ENCODE results near the gene DGUOK.
"Not testable (repeated sequence)": the region's sequence is repeated elsewhere in the genome, so short reads cannot be mapped to it uniquely, and the experiment has no call there.

DGUOK gene

DNA sequence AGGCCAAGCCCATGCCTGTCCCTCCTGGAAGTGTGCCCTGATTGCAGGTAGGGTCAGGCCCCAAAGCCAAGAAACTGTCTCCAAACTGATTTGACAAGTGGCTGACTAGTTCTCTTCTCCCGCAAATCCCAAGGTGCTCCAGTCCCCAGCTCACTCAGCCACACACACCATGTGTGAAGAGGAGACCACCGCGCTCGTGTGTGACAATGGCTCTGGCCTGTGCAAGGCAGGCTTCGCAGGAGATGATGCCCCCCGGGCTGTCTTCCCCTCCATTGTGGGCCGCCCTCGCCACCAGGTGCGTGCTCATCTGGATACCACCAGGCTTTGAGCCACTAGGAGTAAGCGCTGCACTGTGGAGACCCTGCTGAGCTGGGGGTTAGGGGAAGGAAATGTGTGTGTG is 25.5 kb upstream of the DGUOK start:
- no peak for DNase-seq (ENCODE audit: low spot score)

DNA sequence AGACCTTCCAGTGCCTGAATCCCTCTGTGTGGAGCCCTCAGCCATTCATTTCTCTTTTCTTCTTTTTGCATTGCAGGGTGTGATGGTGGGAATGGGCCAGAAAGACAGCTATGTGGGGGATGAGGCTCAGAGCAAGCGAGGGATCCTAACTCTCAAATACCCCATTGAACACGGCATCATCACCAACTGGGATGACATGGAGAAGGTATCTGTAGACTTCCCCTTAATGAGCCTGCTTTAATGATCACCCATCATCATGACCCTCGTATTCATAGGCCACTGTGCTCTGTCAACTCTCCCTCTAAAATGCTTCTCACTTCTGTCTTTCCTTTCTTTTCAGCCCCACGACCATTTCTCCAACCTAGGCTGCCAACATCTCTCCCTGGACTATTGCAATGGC is 24.4 kb upstream of the DGUOK start:
- DNase-seq (ENCODE audit: low spot score) = no peak

DNA sequence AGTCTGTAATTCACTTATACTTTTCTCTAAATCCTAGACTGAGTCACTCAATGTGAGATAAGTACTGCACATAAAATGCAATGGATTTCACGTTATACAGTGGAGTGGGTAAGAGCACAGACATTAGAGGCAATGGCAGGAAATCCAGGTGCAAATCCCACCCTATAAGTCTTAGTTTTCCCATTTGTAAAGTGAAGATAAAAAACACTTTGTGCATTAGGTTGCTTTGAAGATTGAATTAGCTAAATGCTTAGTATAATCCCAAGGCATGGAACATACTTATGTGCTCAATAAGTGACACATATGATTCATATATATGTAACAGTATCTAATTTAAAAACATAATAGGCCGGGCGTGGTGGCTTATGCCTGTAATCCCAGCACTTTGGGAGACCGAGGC is 23.4 kb upstream of the DGUOK start:
- no peak for DNase-seq (ENCODE audit: low spot score)

DNA sequence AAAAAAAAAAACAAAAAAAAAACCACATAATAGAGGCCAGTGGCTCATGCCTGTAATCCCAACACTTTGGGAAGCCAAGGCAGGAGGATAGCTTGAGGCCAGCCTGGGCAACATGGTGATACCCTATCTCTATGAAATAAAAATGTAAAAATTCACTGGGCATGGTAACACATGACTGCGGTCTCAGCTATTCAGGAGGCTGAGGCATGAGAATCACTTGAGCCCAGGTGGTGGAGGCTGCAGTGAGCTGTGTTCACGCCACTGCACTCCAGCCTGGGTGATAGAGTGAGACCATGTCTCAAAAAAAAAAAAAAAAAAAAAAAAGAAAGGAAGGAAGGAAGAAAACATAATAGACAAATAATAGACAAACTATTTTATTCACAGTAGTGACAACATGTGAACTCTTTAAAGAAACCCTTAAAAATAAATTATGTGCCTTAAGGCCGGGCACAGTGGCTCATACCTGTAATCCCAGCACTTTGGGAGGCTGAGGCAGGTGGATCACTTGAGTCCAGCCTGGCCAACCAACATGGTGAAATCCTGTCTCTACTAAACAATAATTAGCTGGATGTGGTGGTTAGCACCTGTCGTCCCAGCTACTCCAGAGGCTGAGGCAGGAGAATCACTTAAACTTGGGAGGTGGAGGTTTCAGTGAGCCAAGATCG is 22.6 kb upstream of the DGUOK start:
- not testable (repeated sequence) for DNase-seq (ENCODE audit: low spot score)

DNA sequence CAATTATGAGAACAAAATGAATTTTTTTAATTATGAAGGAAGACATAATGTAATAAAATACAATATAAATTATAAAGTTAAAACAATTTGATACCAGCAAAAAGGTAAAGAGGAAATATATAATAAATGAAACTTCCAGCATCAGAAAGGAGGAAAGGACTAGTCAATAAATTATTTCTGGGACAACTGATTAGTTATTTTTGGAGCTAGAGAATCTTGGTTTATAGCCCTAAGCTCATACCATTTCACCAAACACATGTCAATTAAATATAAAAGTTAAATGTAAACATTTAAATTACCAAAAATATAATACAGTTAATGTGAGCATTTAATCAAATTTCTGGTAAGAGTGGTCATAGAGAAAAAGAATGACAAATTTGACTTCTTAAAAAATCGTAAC is 21.7 kb upstream of the DGUOK start:
- no peak for DNase-seq (ENCODE audit: low spot score)

DNA sequence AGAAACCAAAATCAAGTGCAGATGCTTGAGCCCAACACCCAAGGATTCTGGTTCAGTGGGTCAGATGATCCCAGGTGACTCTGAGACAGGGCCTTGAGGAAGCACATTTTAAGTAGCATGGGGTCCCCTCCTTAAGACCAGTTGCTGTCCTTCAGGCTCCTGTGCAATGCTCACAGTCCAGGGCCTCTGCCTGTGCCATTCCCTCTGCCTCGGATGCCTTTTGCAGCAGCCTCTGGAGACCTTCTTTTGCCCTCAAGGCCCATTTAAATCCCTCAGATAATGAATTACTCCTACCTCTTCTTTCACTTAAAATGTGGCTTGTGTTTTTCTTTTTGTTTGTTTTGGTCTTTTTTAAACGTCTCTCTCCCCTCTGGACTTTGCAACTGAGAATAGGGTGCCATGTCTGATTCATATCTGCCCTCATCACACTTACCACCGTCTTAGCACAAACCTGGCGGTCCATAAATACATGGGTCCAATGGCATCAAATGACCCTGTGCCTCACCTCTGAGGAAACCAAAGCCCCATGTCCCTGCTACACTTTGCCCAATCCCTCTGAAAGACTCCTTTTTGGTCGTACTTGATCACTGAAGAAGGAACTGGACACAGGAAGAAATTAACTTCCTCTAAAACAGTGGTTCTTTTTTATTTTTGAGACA is 19.7 kb upstream of the DGUOK start:
- no peak for DNase-seq (ENCODE audit: low spot score)

DNA sequence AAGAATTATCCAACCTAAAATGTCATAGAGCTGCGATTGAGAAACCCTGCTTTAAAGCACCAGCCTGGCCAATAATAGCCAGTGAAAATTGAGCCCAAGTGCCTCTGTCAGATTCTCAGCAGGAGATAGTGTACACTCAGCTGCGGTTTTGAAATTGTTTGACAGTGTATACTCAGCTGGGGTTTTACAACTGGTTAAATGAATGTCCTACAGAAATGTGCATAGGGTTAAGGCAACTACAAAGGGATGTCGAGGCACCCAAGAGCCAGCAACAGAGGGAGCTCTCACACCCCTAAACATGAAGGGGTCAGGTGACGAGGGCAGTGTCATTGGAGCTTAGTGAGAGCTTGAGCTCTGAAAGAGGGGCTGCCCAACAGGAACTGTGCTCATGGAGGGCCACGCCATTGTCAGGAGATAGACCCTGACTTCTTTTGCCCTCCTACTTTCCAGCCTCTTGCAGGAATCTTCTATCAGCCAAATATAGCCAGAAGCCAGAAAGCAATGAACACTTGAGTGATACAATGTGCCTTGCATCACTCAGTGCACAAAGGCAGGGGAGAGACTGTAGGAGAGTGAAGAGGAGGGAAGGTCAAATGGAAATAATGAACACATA is 18.7 kb upstream of the DGUOK start:
- DNase-seq (ENCODE audit: low spot score) = no peak

DNA sequence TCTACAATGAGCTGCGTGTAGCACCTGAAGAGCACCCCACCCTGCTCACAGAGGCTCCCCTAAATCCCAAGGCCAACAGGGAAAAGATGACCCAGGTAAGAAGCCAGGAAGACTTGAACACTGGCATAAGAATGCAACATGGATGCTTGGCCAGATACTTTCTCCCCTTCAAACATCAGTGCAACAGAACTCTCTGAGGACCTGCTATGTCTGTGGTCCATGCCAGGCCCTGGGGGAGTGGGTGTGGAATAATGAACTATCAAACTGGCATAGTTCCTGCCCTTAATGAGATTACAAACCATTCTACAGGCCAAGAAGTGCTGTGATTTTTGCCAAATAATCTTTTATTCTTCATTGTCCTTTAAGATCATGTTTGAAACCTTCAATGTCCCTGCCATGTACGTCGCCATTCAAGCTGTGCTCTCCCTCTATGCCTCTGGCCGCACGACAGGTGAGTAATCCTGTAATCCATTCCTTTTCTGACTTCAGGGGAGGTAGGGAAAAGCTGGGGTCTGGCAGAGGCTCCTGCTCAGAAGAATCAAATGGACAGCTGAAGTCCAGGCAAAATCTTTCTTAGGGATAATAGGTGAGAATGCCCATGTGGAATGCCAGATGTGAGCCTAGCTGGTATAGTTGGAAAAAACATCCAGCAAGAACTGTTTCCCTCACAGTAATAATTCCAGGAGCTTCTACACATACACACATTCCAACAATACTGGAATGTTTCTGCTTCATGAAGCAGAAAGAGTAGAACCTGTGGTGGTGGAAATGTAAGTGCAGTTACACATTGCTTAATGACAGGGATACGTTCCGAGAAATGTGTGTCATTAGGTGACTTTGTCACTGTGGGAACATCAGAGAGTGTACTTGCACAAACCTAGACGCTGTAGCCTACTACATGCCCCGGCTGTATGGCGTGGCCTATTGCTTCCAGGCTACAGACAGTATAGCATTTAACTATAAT is 17.7 kb upstream of the DGUOK start:
- DNase-seq (ENCODE audit: low spot score) = no peak

DNA sequence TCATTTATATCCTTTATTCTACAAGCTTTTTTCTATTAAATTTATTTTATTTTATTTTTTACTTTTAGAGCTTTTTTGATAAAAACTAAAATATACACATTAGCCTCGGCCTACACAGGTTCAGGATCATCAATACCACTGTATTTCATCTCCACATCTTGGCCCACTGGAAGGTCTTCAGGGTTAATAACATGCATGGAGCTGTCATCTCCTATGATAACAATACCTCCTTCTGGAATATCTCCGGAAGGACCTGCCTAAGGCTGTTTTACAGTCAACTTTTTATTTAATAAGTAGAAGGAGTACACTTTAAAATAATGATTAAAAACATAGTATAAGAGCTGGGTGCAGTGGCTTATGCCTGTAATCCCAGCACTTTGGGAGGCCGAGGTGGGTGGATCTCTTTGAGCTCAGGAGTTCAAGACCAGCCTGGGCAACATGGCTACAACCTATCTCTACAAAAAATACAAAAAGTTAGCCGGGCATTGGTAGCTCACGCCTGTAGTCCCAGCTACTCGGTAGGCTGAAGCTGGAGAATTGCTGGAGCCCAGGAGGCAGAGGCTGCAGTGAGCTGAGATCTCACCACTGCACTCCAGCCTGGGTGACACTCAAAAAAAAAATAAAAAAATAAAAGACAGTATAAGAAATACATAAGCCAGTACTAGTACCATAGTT is 15.7 kb upstream of the DGUOK start:
- DNase-seq (ENCODE audit: low spot score) = no peak

DNA sequence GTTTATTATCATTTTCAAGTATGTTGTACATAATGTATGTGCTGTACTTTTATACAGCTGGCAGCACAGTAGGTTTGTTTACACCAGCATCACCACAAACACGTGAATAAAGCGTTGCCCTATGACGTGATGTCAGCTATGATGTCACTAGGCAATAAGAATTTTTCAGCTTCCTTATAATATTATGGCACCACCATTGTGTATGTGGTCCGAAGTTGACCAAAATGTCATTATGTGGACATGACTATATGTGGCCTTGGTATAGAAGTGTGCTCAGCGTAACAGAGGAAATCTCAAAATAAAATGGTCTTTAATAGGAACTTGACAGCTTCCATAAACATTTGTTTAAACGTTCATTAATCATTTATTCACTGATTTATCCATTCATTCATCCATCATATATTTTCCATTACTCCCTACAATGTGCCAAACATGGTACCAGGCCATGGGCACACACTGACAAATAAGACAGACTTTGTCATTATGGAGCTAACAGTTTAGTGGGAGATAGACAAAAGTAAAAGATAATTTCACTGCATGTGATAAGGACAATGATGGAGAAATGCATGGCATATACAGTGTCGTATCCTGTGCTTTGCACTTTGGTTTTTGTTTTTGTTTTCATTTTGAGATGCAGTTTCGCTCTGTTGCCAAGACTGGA is 15.0 kb upstream of the DGUOK start:
- DNase-seq (ENCODE audit: low spot score) = no peak

DNA sequence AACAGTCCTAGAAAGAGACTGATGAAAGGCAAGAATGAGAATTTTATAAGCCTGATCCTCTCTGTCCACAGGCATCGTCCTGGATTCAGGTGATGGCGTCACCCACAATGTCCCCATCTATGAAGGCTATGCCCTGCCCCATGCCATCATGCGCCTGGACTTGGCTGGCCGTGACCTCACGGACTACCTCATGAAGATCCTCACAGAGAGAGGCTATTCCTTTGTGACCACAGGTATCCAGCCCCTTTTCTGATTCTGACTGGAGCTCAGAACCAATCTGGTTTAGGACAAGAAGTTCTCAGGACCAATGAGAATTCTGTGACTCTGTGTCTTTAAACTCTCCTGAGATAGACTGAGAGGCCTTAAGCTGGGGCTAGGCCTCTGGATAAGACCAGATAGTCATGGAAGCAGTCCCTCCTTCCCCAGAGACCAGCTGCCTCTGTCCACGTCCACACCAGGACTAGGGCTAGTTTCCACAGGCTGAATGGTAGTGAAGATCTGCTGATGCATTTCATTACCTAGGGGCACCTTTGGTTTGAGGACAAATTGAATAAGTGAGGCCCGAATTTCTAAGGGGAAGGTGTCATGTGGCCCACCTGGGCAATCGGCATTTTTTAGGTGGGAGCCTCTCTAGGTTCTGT is 13.1 kb upstream of the DGUOK start:
- no peak for DNase-seq (ENCODE audit: low spot score)

DNA sequence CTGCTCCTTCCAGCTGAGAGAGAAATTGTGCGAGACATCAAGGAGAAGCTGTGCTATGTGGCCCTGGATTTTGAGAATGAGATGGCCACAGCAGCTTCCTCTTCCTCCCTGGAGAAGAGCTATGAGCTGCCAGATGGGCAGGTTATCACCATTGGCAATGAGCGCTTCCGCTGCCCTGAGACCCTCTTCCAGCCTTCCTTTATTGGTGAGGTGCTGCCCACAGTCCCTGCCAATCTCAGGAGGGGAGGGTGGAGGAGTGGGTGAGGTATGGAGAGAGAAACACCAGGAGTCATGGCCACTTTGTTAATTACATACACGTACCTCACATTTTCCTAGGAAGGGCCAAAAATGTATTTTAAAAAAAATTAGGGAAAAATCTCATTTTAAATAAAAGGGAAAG is 12.0 kb upstream of the DGUOK start:
- no peak for DNase-seq (ENCODE audit: low spot score)

DNA sequence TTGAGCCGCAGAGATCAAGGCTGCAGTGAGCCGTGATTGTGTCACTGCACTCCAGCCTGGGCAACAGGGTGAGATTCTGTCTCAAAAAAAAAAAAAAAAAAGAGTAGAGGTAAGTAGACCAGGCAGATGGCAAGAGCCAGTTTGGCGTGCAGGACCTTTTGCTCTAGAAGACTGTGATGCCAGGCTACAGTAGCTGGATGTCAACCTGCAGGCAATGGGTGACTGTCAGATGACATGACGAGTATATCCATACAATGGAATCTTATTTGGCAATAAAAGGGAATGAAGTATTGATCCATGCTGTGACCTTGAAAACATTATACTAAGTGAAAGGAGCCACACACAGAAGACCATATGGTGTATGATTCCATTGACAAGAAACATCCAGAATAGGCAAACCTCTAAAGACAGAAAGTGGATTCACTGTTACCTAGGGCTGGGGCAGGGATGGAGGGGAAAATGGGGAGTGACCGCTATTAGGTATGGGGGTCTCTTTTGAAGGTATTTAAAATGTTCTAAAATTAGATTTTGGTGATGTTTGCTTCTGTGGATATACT is 11.2 kb upstream of the DGUOK start:
- no peak for DNase-seq (ENCODE audit: low spot score)

DNA sequence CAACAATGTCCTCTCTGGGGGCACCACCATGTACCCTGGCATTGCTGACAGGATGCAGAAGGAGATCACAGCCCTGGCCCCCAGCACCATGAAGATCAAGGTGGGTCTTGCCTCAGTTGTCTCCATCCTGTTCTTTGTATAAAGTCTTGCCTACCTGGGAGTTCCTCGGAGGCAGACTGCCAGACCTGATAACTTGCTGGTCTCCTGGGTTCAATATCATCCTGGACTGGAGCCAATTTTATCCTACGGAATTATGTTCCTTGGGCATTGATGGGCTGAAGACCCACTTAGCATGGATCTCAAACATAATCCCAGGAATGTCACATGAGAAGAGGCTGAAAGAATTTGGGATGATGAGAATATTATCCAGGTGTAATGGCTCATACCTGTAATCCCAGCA is 10.0 kb upstream of the DGUOK start:
- DNase-seq (ENCODE audit: low spot score) = no peak

DNA sequence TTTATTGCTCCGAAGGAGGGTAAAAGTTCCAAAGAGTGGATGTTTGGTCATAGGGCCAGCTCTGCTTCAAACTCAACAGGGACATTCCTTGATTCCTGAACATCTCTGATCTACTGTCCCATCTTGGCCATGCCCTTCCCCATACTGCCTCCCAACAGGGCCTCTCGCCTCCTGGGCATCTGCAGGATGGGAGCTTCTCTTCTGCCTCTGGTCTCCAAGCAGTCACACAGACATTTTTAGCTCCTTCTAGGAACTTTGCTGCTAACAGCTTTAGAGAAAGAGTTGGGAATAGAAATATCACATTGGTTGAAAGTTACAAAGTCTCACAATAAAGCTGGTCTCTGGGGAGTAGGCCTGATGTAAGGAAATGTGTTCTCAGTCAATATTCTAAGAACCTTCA is 9.4 kb upstream of the DGUOK start:
- DNase-seq (ENCODE audit: low spot score) = no peak

DNA sequence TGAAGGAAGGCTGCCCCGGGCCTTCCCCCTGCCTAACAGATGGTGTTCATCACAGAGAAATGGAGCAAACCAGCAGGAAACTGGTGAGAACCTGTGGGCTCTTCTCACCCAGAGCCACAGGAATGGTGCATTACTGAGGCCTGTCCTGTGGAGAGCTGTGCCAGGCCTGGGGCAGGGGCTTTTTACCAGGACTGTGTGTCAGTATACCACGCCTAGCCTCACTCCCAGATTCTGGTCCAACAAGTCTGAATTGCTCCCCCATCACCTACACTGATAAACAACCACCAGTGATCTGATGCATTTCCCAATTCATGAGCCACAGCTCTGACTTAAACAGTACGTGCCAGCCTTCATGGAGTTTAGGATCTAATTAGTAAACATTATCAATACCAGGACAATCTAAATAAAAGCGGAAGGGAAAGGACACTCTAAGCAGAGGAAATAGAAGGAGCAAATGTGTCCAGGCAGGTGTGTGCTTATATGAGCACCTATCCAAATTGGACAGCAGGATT is 8.9 kb upstream of the DGUOK start:
- DNase-seq (ENCODE audit: low spot score) = no peak

DNA sequence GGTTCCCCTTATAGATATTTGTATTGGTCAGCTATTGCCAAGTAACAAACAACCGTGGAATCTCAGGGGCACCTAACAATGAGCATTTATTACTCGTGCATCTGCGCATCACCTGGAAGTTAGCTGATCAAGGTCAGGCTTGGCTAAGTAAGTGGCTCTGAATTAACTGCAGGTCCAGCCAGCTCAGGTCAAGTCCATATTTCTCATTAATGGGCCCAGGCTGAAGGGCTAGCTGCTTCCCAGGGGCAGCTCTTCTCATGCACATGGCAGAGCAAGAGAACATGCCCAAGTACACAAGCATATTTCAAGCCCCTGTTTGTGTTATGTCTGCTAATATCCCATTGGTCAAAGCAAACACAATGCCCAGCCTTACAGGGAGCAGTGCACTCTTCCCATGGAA is 7.8 kb upstream of the DGUOK start:
- DNase-seq (ENCODE audit: low spot score) = no peak

DNA sequence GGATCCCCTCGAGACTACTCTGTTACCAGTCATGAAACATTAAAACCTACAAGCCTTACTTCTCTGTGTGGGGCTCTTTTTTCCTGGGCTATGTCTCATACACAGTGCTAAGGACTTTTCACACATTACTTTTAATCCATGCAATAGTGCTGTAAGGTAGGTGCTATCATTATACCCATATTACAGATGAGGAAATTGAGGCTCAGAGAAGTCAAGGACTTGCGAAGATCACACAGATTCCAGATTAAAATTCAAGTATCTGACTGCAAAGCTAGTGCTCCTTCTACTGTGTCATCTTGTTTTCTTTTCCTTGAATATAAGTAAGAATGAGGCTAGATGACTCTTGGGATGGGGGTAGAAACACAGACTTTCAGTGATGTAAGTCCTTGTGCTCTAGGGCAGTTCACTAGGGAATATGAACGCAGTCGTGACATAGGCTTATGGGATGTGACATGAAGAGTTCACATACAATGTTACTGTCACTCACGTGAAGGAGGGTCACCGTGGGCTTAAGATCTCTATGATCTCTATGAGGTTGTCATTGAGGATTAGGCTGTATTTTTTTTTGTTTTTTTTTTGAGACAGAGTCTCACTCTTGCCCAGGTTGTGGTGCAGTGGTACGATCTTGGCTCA is 7.0 kb upstream of the DGUOK start:
- DNase-seq (ENCODE audit: low spot score) = no peak

DNA sequence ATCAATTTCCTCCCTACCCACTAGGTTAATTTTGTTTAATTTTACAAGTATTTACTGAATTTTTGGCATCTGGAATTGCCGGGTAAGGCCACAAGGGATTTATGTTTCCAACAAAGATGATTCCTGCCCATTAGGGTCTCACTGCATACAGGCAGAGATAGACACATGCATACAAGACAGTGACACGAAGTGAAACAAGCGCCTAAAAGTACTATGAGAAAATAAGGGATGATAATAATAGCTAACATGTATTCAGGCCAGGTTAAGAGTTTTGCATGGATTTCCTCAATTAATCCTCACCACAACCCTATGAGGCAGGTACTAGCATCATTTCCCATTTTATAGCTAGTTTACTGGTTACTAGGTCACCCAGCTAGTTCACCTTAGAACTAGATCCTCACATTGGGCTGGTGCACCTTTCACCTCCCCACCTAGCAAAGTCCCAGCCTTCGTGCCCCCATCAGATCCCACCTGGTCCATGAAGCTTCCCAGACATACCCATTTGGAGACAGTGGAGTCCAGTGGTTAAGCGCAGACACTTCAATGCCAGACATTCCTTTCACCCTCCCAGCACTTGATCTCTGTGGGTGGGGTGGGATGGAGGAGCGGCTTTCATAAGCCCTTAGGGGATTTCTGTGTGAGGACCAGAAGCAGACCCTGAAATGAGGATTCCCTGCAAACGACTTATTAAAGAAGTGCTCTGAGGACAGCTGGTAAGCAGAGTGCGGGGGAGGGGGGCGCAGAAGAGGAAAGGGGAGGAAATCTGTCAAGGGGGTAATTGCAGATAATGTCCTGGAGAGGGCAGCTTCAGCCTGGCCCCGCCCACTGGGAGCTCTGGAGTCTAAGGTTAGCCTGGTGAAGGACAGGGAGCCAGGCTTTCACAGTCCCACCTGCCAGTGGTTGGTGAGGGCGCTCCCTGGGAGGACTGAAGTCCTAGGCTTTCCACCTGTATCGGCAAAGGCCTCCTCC is 5.8 kb upstream of the DGUOK start:
- peak; percentile 75 for DNase-seq (ENCODE audit: low spot score)

Measured in ecto neural progenitor cell (in vitro differentiated cells).